H1 (cell line): Measurements from ENCODE around the gene WBP1. TPM values are rescaled to one million over a fixed set of nuclear protein-coding genes. Genes with fewer than 3 reads are reported as not detected.

ENCODE experiments used
- CTCF ChIP-seq, 3 experiments: IDR thresholded peaks; 1 replicate in 2 of 3; 2 replicates in 1 of 3; pipeline versions ENCODE4 v1.5.1 to v1.6.1; 2011; ENCODE audit warnings: low read length in 3 of 3, mild to moderate bottlenecking in 3 of 3, inconsistent platforms in 2 of 3, low read depth in 1 of 3, moderate library complexity in 1 of 3; ENCODE audit not compliant: insufficient read depth in 1 of 3; ENCODE audit errors: control extremely low read depth in 1 of 3
- YY1 ChIP-seq: IDR thresholded peaks from 2 replicates; pipeline ENCODE4 v1.6.1; 2011; ENCODE audit warnings: low read depth, mild to moderate bottlenecking, low read length
- polyA plus RNA-seq, 7 experiments: library from polyadenylated mRNA; depleted of rRNA in 3 of 7; stranded (reverse) in 5 of 7; unstranded in 2 of 7; fragments of >200 nt in 5 of 7; fragments of 200-250 nt in 2 of 7; gene quantifications; 1 replicate in 5 of 7; 2 replicates in 1 of 7; 4 replicates in 1 of 7; pipeline versions ENCODE4 v1.2.1 to v1.2.3, GENCODE V29; 2011 to 2013; ENCODE audit warnings: missing spikeins in 2 of 7, mixed read lengths in 2 of 7
- total RNA-seq: library from RNA; stranded (reverse); fragmentation: NEBNext Ultra II Directional; extraction: Animal tissue kit (Norgen Biotek cat#: 25700); gene quantifications from 2 replicates; pipeline ENCODE4 v1.2.1, GENCODE V29; 2021

Gene WBP1
- total and polyA plus RNA-seq, 2 of the 8 experiments (the other 6 are each of a cell fraction or from before 2014, with no cell fraction given): 57.2 to 190 TPM

GRCh38 chr2:74436111-74436805 lies 22.0 kb upstream of the WBP1 start (continued):
- no peak for TF ChIP-seq YY1
- TF ChIP-seq CTCF (IDR thresholded peaks at IDR 0.05; ENCODE audit: control extremely low read depth in 1 of 3, insufficient read depth in 1 of 3, low read depth in 1 of 3, low read length in 3 of 3): no peak
